Measurements from ENCODE around the gene METRN.

Gene METRN

GRCh38 chr16:715477-716199 is 720 bp downstream of the METRN start:
- in situ Hi-C loops (cut with HindIII; ENCODE audit: low sequenced_read_pairs): loop anchor here (10.0 kb wide), 1 partner anchor 259 kb away; the partner anchor contains the start of gene LMF1
- no peak for TF ChIP-seq CTCF (IDR thresholded peaks at IDR 0.05; ENCODE audit: low read depth, low read length, missing control alignments)
- no peak for DNase-seq (ENCODE audit: low read depth)
- H3K4me3 ChIP-seq (ENCODE audit: low read depth, low read length): peak overlapping the region; percentile 55

GRCh38 chr16:716200-716568 is 1.3 kb downstream of the METRN start:
- in situ Hi-C loops (cut with HindIII; ENCODE audit: low sequenced_read_pairs): loop anchor here (10.0 kb wide), 1 partner anchor 259 kb away; the partner anchor contains the start of gene LMF1
- no peak for TF ChIP-seq CTCF (IDR thresholded peaks at IDR 0.05; ENCODE audit: low read depth, low read length, missing control alignments)
- DNase-seq (ENCODE audit: low read depth): no peak
- peak overlapping the region; percentile 55 for H3K4me3 ChIP-seq (ENCODE audit: low read depth, low read length)

- H3K4me3 ChIP-seq (ENCODE audit: low read depth, low read length): peak overlapping the region; percentile 55
- in situ Hi-C loops (cut with HindIII; ENCODE audit: low sequenced_read_pairs): loop anchor here (10.0 kb wide), 1 partner anchor 258 kb away; the partner anchor contains the start of gene LMF1
- no peak for TF ChIP-seq CTCF (IDR thresholded peaks at IDR 0.05; ENCODE audit: low read depth, low read length, missing control alignments)
- no peak for DNase-seq (ENCODE audit: low read depth)
Measured at GRCh38 chr16:716768-717325, 1.9 kb downstream of the METRN start.

GRCh38 chr16:717450-718245 is 2.7 kb downstream of the METRN start:
- no peak for TF ChIP-seq CTCF (IDR thresholded peaks at IDR 0.05; ENCODE audit: low read depth, low read length, missing control alignments)
- DNase-seq (ENCODE audit: low read depth): no peak
- in situ Hi-C loops (cut with HindIII; ENCODE audit: low sequenced_read_pairs): loop anchor here (10.0 kb wide), 1 partner anchor 257 kb away; the partner anchor contains the start of gene LMF1
- H3K4me3 ChIP-seq (ENCODE audit: low read depth, low read length): no peak overlapping the region

GRCh38 chr16:718389-718788 is 3.5 kb downstream of the METRN start:
- H3K4me3 ChIP-seq (ENCODE audit: low read depth, low read length): no peak overlapping the region

More at GRCh38 chr16:718389-718788, 3.5 kb downstream of the METRN start:
- TF ChIP-seq CTCF (IDR thresholded peaks at IDR 0.05; ENCODE audit: low read depth, low read length, missing control alignments): no peak
- DNase-seq (ENCODE audit: low read depth): no peak
- in situ Hi-C loops (cut with HindIII; ENCODE audit: low sequenced_read_pairs): loop anchor here (10.0 kb wide), 1 partner anchor 256 kb away; the partner anchor contains the start of gene LMF1
